Stimulated activated CD8-positive, alpha-beta memory T cell treated with anti-CD3 and anti-CD28 coated beads, Interleukin-15, amount 100 ng/mL, for 1 hour (primary cell): ENCODE measurements around the gene ZBTB21.

Source experiments
- DNase-seq: peaks from one replicate; pipeline ENCODE4 v3.0.0-alpha.2; 2020; ENCODE audit warnings: low read depth

The ZBTB21 gene

DNA sequence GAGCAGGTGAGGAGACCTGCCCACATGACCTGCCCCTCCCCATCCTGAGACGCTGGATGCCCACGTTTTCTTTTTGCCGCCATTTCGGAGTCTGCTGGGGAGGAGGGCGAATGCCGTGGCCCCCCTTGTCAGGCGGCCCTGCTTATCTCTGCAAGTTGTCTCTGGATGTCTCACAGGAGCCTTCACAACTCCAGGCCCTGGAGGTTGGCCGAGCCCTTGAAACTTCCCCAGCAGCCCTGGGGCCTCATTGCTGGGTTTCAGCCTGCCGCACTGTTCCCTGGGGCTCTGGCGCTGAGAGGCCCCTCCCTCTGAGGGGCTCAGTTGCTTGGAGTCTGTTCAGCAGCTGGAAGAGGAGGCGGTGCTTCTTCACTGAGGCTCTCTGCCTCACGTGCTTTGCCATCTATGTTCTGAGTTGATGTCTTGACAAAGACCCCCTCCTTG is 29.8 kb upstream of the ZBTB21 start:
- no peak for DNase-seq

DNA sequence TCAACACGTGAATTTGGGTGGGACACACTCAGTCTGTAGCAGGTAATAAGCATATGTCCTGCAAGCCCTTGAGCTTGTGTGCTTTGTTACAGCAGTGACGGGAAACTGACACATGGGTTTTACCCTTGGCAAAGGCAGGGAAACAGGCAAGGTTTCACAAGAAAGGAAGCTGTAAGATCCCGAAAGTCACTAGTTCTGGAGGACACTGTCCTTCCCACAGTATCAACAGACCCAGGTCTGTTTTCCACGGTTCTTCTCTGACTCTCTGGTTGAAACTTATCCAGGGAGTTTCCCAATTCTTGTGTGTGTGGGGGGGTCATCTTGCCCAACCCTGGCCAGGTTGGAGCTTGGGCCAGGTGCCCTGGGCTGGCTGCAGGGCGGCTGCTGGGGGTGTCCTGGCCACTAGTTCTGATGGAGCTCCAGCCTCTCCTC is 29.3 kb upstream of the ZBTB21 start:
- no peak for DNase-seq

DNA sequence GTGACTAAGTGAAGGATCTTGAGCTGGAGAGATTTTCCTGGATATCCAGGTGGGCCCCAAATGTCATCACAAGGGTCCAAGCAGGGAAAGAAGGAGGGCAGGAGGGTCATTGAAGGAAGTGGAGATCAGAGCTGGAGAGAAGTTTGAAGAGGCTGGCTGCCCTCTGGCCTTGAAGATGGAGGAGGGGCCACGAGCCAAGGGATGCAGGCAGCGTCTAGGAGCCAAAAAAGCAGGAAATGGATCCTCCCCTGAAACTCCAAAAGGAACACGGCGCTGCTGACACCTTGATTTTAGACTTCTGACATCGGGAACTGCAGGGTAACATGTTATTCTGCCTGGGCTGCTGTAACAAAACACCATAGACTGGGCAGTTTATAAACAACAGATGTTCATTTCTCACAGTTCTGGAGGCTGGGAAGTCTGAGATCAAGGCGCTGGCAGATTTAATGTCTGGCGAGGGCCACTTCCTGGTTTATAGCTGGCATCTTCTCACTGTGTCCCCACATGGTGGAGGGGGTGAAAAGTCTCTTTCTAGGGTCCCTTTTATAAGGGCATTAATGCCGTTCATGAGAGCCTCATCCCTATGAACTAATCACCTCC is 28.8 kb upstream of the ZBTB21 start:
- no peak for DNase-seq

DNA sequence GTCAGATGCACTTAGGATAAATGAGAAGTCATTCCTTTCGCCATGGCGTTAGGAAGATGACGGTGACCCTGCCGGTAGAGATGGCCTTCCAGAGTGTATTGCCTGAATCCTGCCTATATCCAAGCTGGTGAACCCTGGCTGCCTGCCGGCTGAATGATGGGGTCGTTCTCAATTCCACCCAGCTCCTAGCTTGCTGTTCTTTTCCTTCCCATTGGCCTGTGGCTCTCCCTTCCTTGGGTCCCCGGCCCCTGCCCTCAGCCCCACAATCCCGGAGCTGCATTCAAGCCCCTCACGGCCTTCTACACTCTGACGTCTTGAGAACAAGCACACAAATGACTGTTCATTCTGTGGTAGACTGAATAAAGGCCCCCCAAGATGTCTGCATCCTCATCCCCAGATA is 28.2 kb upstream of the ZBTB21 start:
- DNase-seq, result no peak

DNA sequence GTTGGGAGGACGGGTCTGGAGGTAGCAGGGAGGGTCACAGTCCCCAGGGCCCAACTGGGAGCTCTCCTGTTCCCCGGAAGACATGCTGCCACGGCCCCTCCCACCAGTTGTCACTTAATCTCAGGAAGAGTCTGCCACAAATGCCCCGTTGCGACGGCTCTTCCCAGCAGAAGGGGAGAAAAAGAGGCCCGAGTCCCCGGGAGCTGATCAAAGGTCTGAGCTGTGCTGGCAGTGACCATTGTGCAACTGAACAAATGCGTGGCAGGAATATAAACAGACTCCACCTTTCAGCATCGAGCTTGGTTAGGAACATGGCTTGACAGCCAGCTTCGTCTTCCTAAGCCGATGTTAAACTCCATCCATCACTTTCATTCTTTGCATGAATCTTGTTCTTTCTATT is 27.8 kb upstream of the ZBTB21 start:
- DNase-seq, result no peak

DNA sequence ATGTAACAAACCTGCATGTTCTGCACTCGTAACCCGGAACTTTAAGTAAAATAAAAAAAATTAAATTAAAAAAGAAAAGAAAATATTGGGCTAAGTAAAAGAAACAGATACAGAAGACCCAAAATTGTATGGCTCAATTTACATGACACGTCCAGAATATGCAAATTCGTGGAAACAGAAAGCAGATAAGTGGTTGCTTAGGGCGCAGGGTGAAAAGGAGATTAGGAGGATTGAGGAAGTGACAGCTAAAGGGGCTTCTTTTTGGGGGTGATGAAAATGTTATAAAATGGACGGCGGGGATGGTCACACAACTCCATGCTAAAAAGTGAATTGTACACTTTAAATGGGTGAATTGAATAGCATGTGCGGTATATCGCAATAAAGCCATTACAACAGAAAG is 27.4 kb upstream of the ZBTB21 start:
- DNase-seq, result no peak

DNA sequence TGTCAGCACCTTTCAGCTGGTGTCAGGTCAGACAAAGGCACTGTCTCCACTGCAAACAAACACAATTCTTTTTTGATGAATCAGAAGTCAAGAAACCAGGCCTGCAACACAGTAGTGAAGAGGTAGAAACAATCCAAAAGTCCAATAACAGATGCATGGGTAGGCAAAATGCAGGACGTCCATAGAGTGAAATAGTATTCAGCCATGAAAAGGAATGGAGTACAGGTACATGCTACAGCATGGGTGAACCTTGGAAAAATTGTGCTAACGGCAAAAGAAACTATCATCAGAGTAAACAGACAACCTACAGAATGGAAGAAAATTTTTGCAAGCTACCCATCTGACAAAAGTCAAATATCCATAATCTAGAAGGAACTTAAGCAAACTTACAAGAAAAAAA is 26.2 kb upstream of the ZBTB21 start:
- DNase-seq, result no peak

DNA sequence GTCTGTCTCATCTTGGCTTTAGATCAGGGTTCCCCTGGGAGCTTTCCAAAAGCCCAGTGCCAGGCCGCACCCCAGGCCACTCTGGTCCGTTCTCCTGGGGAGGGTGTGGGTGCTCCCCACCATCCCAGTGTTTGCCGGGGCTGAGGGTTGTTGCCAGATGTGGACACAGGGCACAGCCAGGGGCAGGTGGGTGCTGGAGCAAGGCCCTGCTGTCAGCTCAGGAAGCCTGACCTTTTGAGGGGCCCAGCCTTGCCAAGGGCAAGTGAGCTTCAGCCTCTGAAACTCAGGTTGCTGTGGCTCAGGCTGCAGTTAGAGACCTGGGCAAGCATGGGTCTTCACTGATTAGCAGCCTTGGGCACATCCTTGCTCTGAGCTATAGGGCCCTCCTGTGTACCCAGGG is 22.8 kb upstream of the ZBTB21 start:
- DNase-seq, result no peak

DNA sequence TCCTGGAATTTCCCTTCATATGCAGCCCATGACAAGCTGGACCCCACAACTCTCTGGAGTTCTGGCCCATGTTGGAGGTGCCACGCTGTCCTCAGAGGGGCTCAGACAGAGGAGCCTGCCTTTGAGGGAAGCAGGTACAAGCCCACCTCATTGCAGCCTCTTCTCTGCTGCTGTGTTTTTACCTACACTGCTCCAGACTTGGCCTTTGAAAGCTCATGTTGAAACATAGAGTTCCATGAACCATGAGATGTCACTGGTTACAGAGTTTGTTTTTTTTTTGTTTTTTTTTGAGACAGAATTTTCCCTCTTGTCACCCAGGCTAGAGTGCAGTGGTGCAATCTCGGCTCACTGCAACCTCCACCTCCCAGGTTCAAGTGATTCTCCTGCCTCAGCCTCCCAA is 22.1 kb upstream of the ZBTB21 start:
- no peak for DNase-seq

DNA sequence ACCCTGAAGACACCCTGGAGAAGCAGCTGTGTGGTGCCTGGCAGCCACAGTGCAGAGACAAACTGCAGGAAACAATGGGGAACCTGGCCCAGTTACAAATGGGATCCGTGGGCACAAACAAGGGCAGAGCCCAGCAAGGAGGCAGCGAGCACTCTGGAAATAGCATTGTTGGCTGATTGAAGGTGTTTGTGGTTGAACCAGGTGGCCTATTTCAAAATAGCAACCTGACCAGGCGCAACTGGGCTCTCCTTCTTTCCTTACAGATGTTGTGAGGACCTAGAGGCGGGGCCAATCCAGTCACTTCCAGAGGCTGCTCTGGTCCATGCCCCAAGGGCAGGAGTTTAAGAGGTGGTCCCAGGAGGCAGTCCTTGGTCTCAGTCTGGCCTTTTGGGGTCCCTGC is 21.7 kb upstream of the ZBTB21 start:
- no peak for DNase-seq

DNA sequence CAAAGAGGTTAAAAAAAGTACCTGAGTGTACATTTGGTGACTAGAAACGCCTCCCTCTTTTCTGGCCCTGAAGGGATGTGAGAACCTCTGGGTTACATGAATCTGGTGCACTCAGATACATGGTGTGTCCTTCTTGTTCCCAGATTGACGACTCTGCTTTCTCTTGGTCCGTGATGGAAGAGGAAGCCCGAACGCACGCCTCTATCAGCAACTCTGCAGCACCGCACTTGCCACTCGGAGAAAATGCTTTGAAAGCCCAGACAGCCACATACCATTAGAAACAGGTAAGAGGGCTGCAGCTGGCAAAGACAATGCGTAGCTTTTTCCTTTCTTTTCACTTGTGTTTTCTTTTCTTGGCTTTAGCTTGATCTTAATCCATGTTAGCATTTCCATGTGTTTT is 21.1 kb upstream of the ZBTB21 start:
- no peak for DNase-seq

DNA sequence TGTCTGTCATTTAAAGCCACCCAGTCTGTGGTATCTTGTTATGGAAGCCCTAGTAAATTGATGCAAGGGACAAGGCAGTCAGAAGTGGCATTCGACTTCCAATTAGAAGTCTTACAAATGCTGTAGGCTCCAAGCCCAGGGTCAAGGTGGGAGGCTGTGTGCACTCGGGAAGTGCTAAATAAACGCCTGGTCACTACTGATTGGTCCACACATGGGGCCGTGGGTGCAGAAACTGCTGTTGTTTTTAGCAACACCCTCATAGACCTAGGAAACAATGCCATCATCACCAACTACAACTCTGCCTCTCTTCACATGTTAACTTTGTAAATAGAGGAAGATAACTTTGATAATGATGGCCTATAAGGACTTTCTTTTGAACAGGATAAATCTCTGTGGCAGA is 20.2 kb upstream of the ZBTB21 start:
- DNase-seq, result no peak

DNA sequence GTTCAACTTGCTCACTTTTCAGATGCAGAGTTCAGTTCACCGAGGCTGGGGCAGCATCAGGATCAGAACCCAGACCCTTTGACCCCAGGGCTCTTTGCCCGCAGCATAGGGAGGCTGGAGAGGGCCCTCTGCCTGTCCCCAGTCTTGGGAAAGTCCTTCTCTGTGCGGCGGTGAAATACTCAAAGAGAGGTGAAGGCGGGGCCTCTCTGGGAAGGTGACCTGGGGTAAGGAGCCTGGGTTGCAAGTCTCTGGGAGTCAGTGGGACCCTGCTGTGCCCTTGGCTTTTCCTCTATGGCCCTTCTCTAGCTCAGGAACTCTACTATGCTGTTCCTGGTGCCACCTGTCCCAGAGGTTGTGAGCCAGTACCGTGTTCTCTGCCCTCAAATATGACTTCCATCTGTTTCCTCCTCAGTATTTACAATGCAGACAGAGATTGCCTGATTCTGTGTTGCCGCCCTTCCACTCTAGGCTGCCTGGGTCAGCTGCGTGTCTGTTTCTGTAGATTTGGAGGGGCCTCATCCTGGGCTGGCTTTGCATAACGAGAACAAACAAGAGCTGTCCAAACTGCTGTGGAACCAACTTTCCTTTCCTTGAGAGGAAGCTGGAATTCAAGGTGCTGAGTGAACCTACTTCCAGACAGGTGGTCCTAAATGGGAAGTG is 18.7 kb upstream of the ZBTB21 start:
- DNase-seq, result no peak

DNA sequence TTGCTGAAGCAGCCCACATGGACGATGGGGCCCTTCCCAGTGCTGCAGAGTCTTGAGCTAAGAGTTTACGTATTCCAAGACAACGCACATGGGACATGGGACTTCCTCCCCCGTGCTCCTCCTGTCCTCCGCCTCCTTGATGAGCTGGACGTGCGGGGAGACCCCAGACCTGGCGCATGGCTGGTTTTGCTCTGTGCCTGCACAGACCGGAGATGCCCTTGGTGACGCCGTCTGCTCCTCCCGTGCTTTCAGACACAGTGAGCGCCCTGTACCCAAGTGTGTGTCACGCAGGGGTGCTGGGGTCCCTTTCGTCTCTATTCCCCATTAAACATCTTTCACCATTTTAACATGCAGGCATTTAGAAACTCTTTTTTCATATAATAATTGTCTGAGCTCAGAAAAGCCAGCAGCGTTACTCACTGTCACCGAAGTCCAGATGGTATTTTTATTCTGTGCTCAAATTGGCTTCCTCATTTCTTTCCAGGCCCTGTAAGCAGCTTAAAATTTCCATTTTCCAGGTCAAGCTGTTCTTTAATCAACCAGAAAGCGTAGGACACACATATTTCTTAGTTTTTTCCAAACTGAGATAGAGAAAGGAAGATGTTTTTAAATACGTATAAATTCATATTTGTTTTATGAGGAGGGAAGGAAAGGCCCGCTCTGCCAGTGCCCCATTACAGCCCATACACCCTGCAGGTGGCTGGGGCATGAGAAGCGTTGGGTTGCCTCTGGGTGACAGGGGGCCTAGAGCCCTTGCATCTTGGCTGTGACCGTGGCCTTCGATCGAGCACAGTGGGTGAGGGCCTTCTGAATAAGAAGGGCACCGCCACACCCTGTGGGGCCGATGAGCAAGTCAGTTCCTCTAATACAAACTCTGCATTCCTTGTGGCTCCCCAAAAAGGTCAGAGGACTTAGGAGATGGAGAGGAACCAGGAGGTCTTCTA is 17.9 kb upstream of the ZBTB21 start:
- DNase-seq, result no peak

DNA sequence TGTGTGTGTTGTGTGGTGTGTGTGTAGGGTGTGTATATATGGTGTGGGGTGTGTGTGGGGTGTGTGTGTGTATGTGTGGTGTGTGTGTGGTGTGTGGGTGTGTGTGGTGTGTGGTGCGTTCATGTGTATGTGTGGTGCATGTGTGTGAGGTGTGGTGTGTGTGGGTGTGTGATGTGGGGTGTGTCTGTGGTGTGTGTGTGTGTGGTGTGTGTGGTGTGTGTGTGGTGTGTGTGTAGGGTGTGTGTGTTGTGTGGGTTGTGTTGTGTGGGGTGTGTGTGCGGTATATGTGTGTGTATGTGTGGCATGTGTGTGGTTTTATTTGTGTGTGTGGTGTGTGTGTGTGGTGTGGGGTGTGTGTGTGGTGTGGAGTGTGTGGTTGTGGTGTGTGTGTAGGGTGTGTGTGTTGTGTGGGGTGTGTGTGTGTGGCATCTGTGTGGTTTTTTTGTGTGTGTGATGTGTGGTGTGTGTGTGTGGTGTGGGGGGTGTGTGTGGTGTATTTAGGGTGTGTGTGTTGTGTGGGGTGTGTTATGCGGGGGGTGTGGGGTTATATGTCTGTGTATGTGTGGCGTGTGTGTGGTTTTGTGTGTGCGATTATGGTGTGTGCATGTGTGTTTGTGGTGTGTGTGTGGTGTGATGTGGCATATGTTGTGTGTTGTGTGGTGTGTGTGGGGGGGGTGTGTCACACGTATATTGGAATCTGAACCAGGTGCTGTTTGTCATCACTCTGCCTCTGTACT is 17.1 kb upstream of the ZBTB21 start:
- no peak for DNase-seq

DNA sequence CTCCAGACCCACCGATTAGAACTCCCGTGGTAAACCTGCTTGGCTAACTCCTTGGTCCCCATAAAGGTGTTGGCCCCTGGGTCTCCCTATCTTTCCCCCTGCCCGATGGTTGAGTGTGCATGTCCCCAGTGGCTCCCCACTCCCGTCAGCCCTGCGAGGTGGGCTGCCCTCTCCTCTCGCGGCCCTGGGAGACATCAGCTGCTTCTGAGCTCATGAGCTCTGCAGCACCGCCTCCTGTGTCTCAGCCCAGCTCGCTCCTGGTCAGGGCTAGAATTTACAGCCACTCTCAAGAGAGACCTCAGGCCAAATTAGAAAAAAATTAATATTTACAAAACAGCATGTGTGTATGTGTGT is 15.9 kb upstream of the ZBTB21 start:
- DNase-seq, result no peak

DNA sequence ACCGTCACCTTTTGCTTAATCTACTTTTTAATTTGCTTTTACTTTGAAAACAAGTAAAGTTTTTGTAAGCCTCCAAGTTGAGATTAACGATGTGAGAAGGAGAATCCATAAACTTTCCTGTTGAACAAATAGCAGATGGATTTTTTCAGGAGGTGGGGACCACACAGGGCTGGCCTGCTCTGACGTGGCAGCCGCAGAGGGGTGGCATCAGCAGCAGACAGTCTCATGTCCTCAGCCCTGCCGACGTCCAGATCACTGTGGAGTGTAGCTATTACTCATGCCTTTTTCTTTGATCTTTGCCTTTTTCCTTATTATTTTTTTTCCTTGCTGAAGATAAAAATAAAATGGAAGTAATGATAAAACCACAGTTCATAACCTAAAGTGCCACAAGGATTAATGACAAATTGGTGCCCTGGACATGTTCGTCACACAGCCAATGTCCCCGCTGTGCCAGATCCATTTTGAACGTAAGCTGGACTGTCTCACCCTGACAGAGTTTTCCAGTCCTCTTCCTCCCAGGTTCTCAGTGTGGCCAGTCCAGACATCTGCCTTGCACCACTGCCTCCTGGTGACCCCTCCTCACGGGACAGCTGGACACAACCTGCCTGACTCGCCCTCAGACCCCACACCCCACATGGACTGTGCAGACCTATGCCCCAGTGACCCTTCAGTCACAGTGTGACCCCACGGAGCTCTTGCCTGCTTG is 15.4 kb upstream of the ZBTB21 start:
- no peak for DNase-seq

DNA sequence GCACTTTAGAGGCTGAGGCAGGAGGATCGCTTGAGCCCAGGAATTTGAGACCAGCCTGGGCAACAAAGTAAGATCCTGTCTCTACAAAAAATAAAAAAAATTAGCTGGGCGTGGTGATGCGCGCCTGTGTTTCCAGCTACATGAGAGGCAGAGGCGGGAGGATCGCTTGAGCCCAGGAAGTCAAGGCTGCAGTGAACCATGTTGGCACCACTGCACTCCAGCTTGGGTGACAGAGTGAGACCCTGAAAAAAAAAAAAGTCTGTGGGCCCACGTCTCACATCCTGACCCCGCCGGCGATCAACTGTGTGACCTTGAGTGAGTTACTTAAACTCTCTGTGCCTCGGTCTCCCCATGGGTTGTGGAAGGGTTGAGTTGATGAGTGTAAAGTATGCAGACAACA is 12.7 kb upstream of the ZBTB21 start:
- no peak for DNase-seq

DNA sequence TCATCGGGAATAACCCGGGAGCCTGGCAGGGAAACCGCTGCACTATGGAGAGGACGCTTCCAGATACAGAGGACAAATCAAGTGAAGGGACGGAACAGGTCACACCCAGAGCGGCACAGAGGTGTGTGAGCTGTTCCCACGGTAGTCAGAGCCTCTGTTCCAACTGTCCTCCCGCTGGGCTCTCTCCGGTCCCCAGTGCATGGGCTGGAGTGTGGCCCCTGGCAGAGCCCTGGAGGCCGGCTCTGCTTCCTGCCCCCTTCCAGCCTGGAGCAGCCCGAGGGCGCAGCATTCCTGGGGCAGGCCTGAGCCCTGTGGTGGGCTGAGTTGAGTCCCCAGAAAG is 11.9 kb upstream of the ZBTB21 start:
- DNase-seq, result no peak

DNA sequence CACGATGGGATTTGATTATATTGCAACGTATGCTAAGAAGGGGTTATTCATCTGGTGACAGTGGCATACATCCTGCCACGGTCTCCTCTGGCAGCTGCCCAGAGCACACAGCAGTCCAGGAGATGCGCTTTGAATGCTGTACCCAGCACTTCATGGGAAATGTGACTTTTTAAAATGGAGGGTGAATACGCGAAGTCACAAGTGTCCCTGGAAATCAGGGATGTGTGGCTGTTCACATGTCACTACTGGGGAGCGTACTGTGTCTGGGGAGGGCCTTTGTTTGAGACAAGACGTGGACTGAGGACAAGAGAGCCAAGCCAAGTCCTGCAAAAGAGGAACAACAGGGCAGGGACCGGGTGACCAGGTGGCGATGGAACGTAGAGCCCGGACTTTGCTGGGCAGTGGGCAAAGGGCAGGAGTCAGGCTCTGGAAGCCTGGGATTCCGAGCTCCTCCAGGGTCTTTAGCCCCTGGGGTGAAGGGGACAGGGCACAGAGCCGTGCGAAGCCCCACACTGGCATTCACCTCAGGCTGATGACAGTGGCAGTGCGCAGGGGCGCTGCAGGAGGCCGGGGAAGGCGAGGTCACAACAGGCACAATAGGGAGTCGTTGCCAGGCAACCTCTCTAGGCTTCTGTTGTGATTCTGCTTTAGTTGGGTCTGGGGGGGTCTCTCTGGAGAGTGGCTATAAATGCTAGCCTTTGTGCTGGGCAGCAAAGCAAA is 11.4 kb upstream of the ZBTB21 start:
- DNase-seq, result no peak

DNA sequence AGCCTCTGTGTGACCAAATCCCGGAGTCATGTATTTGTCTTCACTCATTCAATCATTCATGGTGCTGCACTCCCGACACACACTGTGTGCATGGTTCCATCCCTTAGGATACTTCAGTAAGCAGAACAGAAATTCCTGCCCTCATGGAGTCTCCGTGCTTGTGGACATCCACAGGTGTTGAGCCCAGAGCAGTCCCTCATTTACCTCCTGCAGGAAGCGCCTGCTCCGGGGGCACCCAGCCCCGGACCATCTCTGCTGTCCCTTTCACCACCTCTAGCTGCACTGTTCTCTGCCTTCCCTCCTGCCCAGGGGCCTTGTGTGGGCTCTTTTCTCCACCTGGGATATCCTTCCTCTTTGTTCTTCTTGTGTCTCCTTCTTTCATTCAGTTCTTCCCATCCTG is 9.5 kb upstream of the ZBTB21 start:
- DNase-seq, result no peak
